GM18909 (cell line): ENCODE results near the gene KPNA6.
A peak's percentile ranks its signal among the peaks of the same experiment; 100 is the strongest.
"Not testable (repeated sequence)": the region's sequence is repeated elsewhere in the genome, so short reads cannot be mapped to it uniquely, and the experiment has no call there.

Source experiments
- ATAC-seq: cut with Tn5 transposase; IDR thresholded peaks from one replicate; pipeline ENCODE4 v1.9.1; 2021; ENCODE audit warnings: mild to moderate bottlenecking; ENCODE audit not compliant: unreplicated experiment, poor library complexity

The KPNA6 gene

GRCh38 chr1:32137111-32137510, 29.3 kb downstream of the KPNA6 start:
- no peak for ATAC-seq

GRCh38 chr1:32138965-32139364, 31.1 kb downstream of the KPNA6 start:
- no peak for ATAC-seq

GRCh38 chr1:32142446-32143301, 34.8 kb downstream of the KPNA6 start:
- no peak for ATAC-seq

GRCh38 chr1:32143302-32143695, 35.4 kb downstream of the KPNA6 start:
- ATAC-seq, result not testable (repeated sequence)

- ATAC-seq, result no peak
Measured at GRCh38 chr1:32144033-32144432, 36.2 kb downstream of the KPNA6 start.

GRCh38 chr1:32147799-32148198, 39.9 kb downstream of the KPNA6 start:
- ATAC-seq, result not testable (repeated sequence)

- no peak for ATAC-seq
Measured at GRCh38 chr1:32150847-32151246, 43.0 kb downstream of the KPNA6 start.

GRCh38 chr1:32151319-32151787, 43.5 kb downstream of the KPNA6 start:
- ATAC-seq, result no peak

GRCh38 chr1:32159189-32159588, 51.3 kb downstream of the KPNA6 start:
- ATAC-seq, result no peak

GRCh38 chr1:32163405-32163804, 55.5 kb downstream of the KPNA6 start:
- no peak for ATAC-seq

- not testable (repeated sequence) for ATAC-seq
Measured at GRCh38 chr1:32165633-32166032, 57.8 kb downstream of the KPNA6 start.

GRCh38 chr1:32170991-32171390, 63.1 kb downstream of the KPNA6 start:
- ATAC-seq, result no peak

GRCh38 chr1:32172621-32173245, 64.9 kb downstream of the KPNA6 start:
- no peak for ATAC-seq

- no peak for ATAC-seq
Measured at GRCh38 chr1:32178380-32179192, 70.7 kb downstream of the KPNA6 start.

- ATAC-seq, result no peak
Measured at GRCh38 chr1:32179193-32179442, 71.3 kb downstream of the KPNA6 start.

GRCh38 chr1:32179443-32180185, 71.8 kb downstream of the KPNA6 start, which contains the start of gene TXLNA:
Gene TXLNA, plus strand, starts transcription at chr1:32179675. Its CDS starts 671 bp downstream, at chr1:32180346.
- ATAC-seq, result peak; percentile 89

- ATAC-seq, result no peak
Measured at GRCh38 chr1:32180186-32181060, 72.6 kb downstream of the KPNA6 start.

GRCh38 chr1:32181065-32181464, 73.2 kb downstream of the KPNA6 start:
- ATAC-seq, result no peak

- no peak for ATAC-seq
Measured at GRCh38 chr1:32181563-32181962, 73.7 kb downstream of the KPNA6 start.
